ENCODE data around the gene BBS9.
"Not testable (repeated sequence)": the region's sequence is repeated elsewhere in the genome, so short reads cannot be mapped to it uniquely, and the experiment has no call there.

GRCh38 chr7:33218841-33219535 lies 89.6 kb downstream of the BBS9 start:
- TF ChIP-seq CTCF, POLR2A, EP300 (IDR thresholded peaks at IDR 0.05): not testable (repeated sequence)

All from tibial nerve (tissue), 4 donors.